Muscle layer of colon (tissue), 2 donors: ENCODE measurements around the gene GPR137B.
"Not testable (repeated sequence)": the region's sequence is repeated elsewhere in the genome, so short reads cannot be mapped to it uniquely, and the experiment has no call there.

Experiments used
- H3K27ac ChIP-seq: one replicate; pipeline ENCODE4 v1.7.0; 2013; ENCODE audit warnings: low read depth, mild to moderate bottlenecking, low read length, moderate library complexity
- H3K27me3 ChIP-seq, 2 donors: one replicate each; pipeline ENCODE4 v1.7.0; 2013; ENCODE audit warnings: low read length in 2 of 2, mild to moderate bottlenecking in 2 of 2; ENCODE audit not compliant: insufficient read depth in 2 of 2, control insufficient read depth in 1 of 2
- H3K36me3 ChIP-seq: one replicate; pipeline ENCODE4 v1.7.0; 2013; ENCODE audit warnings: mild to moderate bottlenecking, low read length; ENCODE audit not compliant: insufficient read depth
- H3K4me1 ChIP-seq: one replicate; pipeline ENCODE4 v1.7.0; 2013; ENCODE audit warnings: mild to moderate bottlenecking, low read length; ENCODE audit not compliant: insufficient read depth
- H3K4me3 ChIP-seq, 2 donors: one replicate each; pipeline ENCODE4 v1.7.0; 2013; ENCODE audit warnings: low read length in 2 of 2, low read depth in 1 of 2, mild to moderate bottlenecking in 1 of 2, moderate library complexity in 1 of 2
- H3K9ac ChIP-seq: one replicate; pipeline ENCODE4 v1.7.0; 2013; ENCODE audit warnings: low read length
- H3K9me3 ChIP-seq: one replicate; pipeline ENCODE4 v1.7.0; 2013; ENCODE audit warnings: mild to moderate bottlenecking, low read length
- donor health status: abdominal sarcoma.
- donor health status: Adenocarcinoma of cecum.

Gene GPR137B

GRCh38 chr1:236158072-236158471, 15.7 kb downstream of the GPR137B start:
- H3K4me3 ChIP-seq, H3K4me1 ChIP-seq, H3K27ac ChIP-seq, H3K27me3 ChIP-seq, H3K9me3 ChIP-seq, H3K9ac ChIP-seq, H3K36me3 ChIP-seq: not testable (repeated sequence)

GRCh38 chr1:236158719-236159118, 16.4 kb downstream of the GPR137B start:
- H3K9ac ChIP-seq: no peak overlapping the region
- no peak overlapping the region for H3K27ac ChIP-seq
- H3K9me3 ChIP-seq: no peaks in the 10 kb centered on the region
- H3K27me3 ChIP-seq: no peaks in the 10 kb centered on the region
- H3K4me3 ChIP-seq: no peak overlapping the region
- H3K4me1 ChIP-seq: no peaks in the 10 kb centered on the region
- peaks cover 2% of the 10 kb centered on the region for H3K36me3 ChIP-seq

- Histone ChIP-seq H3K9me3 (no peaks in the 10 kb centered on the region), H3K27me3 (no peaks in the 10 kb centered on the region), H3K9ac (no peak overlapping the region), H3K36me3 (peaks cover 8% of the 10 kb centered on the region), H3K4me1 (no peaks in the 10 kb centered on the region), H3K27ac (no peak overlapping the region), H3K4me3 (no peak overlapping the region)
Measured at GRCh38 chr1:236159704-236160539, 17.6 kb downstream of the GPR137B start.

- Histone ChIP-seq H3K27me3 (no peaks in the 10 kb centered on the region), H3K4me3 (no peak overlapping the region), H3K27ac (no peak overlapping the region), H3K9me3 (no peaks in the 10 kb centered on the region), H3K4me1 (no peaks in the 10 kb centered on the region), H3K9ac (no peak overlapping the region), H3K36me3 (peaks cover 8% of the 10 kb centered on the region)
Measured at GRCh38 chr1:236160540-236161127, 18.3 kb downstream of the GPR137B start.

GRCh38 chr1:236161230-236161629, 18.9 kb downstream of the GPR137B start:
- Histone ChIP-seq H3K36me3 (peaks cover 8% of the 10 kb centered on the region), H3K27me3 (no peaks in the 10 kb centered on the region), H3K9me3 (no peaks in the 10 kb centered on the region), H3K9ac (no peak overlapping the region), H3K27ac (no peak overlapping the region), H3K4me3 (no peak overlapping the region), H3K4me1 (no peaks in the 10 kb centered on the region)

- H3K27me3 ChIP-seq, H3K4me1 ChIP-seq, H3K36me3 ChIP-seq, H3K9ac ChIP-seq, H3K9me3 ChIP-seq, H3K27ac ChIP-seq, H3K4me3 ChIP-seq: not testable (repeated sequence)
Measured at GRCh38 chr1:236161755-236162154, 19.4 kb downstream of the GPR137B start.

GRCh38 chr1:236163463-236164153, 21.3 kb downstream of the GPR137B start:
- H3K9ac ChIP-seq: no peak overlapping the region
- H3K36me3 ChIP-seq: peaks cover 8% of the 10 kb centered on the region
- H3K4me1 ChIP-seq: no peaks in the 10 kb centered on the region
- no peaks in the 10 kb centered on the region for H3K27me3 ChIP-seq
- no peak overlapping the region for H3K4me3 ChIP-seq
- no peak overlapping the region for H3K27ac ChIP-seq
- H3K9me3 ChIP-seq: no peaks in the 10 kb centered on the region

GRCh38 chr1:236164273-236164672, 21.9 kb downstream of the GPR137B start:
- no peak overlapping the region for H3K9ac ChIP-seq
- H3K9me3 ChIP-seq: no peaks in the 10 kb centered on the region
- H3K4me1 ChIP-seq: no peaks in the 10 kb centered on the region
- H3K27ac ChIP-seq: no peak overlapping the region
- H3K4me3 ChIP-seq: no peak overlapping the region
- no peaks in the 10 kb centered on the region for H3K27me3 ChIP-seq
- peaks cover 8% of the 10 kb centered on the region for H3K36me3 ChIP-seq

GRCh38 chr1:236165238-236165981, 23.1 kb downstream of the GPR137B start:
- no peak overlapping the region for H3K27ac ChIP-seq
- peaks cover 8% of the 10 kb centered on the region for H3K36me3 ChIP-seq
- H3K9ac ChIP-seq: no peak overlapping the region
- no peaks in the 10 kb centered on the region for H3K27me3 ChIP-seq
- no peaks in the 10 kb centered on the region for H3K4me1 ChIP-seq
- no peak overlapping the region for H3K4me3 ChIP-seq
- H3K9me3 ChIP-seq: no peaks in the 10 kb centered on the region

GRCh38 chr1:236166041-236166440, 23.7 kb downstream of the GPR137B start:
- H3K4me3 ChIP-seq: no peak overlapping the region
- H3K27ac ChIP-seq: no peak overlapping the region
- no peaks in the 10 kb centered on the region for H3K27me3 ChIP-seq
- H3K4me1 ChIP-seq: no peaks in the 10 kb centered on the region
- H3K9ac ChIP-seq: no peak overlapping the region
- no peaks in the 10 kb centered on the region for H3K9me3 ChIP-seq
- H3K36me3 ChIP-seq: peaks cover 8% of the 10 kb centered on the region

GRCh38 chr1:236167154-236167553, 24.8 kb downstream of the GPR137B start:
- H3K4me1 ChIP-seq: no peaks in the 10 kb centered on the region
- no peaks in the 10 kb centered on the region for H3K27me3 ChIP-seq
- no peak overlapping the region for H3K9ac ChIP-seq
- H3K36me3 ChIP-seq: peaks cover 8% of the 10 kb centered on the region
- H3K9me3 ChIP-seq: no peaks in the 10 kb centered on the region
- no peak overlapping the region for H3K27ac ChIP-seq
- no peak overlapping the region for H3K4me3 ChIP-seq
